GM21528 (cell line): ENCODE measurements around the gene ELOB.
A peak's percentile ranks its signal among the peaks of the same experiment; 100 is the strongest.

Source experiments
- ATAC-seq: cut with Tn5 transposase; IDR thresholded peaks from one replicate; pipeline ENCODE4 v1.9.1; 2021; ENCODE audit warnings: mild to moderate bottlenecking, moderate library complexity; ENCODE audit not compliant: unreplicated experiment, low FRiP score

The ELOB gene

DNA sequence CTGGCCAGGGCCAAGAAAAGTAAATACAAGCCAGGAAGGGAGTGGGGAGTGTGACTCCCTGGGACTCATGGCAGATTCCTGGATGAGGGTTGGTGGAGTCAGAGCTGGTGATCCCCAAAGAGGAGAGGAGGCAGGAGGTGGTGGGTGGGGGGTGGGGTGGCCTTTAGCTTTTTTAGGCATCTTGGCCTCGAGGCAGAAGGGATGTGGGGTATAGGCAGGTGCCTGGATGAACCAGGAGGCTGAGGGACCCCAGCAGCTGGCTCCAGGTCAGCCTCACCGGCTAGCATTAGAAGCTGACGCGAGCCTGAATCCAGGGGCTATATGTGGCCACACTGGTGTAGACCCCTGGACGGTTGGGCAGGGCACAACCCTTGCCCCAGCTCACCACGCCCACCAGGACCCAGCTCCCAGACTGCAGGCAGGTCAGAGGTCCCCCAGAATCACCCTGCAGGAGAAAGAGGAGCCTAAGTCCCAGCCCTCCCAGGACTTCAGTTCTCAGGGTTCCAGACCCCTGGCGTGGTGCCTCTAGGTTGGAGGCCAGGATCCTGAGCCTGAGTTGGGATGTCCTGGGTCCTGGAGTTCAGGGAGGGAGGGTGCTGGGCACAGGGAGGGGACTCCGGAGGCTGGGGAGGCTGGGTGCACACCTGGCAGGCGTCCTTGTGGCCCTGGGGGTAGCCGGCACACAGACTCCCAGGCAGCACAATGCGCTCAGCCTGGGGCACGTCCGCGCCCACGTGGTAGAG is 7.4 kb upstream of the ELOB start:
- ATAC-seq: no peak

DNA sequence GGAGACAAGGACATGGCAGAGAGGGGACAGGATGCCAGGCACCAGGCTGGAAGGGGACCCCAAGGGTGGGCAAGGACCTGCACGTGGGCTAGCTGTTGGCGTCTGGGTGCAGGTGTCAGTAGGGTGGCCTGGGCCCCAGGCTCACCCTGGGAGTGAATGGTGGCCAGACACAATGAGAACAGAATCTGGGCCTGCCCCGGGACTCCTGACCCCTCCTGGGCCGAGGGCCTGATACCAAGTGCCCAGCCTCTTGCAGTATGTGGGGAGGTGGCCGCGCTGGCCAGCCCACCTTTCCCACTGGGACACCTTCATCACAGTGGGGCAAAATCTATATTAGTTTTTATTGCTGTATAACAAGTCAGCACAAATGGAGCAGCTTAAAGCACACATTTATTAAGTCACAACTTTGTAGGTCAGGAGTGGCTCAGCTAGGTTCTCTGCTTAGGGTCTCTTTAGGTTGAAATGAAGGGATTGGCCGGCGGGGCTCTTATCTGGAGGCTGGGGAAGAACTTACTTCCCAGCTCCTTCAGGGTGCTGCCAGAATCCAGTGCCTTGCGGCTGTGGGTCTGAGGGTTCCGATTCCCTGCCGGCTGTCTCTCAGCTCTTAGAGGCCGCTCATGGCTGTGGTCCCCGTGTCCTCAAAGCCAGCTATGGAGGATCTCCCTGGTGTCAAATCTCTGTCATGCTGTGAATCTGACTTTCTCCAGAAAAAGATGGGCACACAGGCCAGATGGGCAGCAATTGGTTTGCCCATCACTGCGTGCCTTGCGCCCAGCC is 6.7 kb upstream of the ELOB start:
- ATAC-seq: no peak

DNA sequence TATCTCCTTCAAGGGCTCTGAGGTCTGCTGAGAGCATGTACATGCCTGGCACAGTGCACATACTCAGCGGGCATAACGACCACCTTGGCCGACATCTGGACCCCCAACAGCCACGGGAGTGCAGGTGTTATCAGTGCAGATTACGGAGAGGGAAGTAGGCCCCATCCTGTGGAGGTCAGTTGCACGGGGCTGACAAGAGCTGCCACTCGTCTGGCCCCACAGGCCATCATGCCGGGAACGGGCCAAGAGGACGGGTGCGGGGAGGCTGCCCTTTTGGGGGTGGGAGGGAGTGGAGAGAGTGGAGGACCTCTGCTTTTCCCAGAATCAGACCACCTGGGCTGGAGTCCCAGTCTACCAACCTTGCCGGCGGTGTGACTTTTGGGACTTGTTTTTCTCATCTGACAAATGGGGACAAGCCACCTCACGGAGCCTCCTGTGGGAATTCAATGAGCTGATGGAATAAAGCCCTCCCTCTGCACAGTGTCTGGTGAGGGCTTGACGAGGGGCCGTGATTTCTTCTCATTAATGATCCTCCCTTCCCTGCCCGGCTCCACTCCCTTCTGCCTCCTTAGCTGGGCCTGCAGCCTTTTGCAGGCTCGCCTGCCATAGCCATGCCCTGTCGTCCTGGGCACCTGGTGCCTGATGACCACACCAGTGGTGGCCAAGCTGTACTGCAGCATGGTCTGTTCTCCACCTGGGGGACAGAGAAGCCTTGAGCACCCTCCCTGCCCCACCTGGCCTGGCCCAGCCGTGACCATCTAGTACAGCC is 5.7 kb upstream of the ELOB start:
- ATAC-seq: no peak

DNA sequence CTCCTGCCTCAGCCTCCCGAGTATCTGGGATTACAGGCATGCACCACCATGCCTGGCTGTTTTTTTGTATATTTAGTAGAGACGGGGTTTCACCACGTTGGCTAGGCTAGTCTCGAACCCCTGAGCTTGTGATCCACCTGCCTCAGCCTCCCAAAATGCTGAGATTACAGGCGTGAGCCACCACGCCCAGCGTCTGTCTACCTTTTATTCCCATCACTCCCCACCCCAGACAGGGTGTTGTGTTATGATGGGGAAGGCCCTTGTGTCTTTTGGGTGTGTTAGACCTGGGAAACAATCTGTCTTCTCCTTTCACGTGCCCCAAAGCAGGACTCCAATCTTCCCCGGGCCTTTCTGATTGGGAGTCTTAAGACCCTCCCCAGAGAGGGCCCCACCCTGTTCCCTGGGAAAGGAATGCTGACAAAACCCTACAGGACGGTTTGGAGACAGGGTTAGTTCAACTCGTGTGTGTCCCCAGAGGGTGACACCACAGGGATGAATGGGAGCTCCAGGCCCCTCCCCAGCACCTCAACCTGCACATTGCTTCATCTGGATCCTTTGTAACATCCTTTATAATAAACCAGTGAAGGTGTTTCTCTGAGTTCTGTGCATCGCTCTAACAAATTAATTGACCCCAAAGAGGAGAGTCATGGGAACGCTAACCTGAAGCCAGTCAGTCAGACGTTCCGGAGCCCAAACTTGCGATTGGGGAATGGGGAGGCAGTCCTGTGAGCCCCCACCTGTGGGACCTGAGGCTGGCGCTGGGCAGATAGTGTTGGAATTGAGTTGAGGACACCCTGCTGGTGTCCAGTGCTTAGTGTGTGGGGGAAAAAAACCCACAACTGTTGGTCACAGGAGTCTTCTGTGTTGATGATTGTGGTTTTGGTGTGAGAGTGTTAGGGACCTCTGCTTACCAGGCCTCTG is 3.2 kb upstream of the ELOB start:
- ATAC-seq: no peak

DNA sequence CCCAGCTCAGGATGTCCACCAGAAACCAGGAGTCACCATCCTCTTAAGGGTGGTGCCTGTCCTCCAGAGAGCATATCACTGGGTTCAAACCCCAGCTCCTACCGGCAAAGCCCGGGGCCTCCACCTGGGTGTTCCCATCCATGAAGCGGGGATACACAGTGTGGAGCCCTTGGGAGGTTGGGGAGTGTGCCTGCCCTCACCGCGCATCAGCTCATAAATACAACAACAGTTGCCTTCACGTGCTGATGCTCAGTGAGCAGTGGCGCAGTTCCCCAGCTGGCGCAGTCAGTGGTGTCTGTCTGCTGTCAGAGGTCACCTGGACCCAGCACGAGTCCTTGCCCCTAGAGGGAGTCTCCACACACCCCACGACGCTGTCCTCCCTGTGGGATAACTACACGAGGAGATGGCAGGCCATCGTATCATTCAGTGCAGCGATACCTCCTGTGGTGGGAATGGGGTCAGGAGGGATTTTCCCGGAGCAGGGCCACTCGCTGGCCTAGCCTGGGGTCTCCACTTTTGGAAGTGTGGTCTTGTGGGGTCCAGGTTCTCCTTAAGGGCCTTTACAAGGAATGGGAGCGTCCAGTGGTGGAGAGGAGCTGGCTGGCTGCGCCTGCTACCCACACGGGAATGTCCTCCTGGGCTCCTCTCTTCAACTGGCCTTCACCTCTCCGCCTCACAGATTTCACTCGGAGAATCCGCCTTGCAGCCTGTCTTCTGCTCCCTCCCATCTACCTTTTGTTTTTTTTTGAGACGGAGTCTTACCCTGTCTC is 2.3 kb upstream of the ELOB start:
- ATAC-seq: no peak

DNA sequence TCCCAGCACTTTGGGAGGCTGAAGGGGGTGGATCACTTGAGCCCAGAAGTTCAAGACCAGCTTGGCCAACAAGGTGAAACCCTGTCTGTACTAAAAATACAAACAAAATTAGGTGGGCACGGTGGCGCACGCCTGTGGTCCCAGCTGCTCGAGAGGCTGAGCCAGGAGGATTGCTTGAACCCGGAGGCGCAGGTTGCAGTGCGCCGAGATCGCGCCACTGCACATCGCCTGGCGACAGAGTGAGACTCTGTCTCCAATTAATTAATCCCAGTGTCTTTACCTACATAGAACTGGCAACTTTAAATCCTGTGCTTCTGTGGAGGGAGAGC is 1.5 kb upstream of the ELOB start:
- no peak for ATAC-seq

DNA sequence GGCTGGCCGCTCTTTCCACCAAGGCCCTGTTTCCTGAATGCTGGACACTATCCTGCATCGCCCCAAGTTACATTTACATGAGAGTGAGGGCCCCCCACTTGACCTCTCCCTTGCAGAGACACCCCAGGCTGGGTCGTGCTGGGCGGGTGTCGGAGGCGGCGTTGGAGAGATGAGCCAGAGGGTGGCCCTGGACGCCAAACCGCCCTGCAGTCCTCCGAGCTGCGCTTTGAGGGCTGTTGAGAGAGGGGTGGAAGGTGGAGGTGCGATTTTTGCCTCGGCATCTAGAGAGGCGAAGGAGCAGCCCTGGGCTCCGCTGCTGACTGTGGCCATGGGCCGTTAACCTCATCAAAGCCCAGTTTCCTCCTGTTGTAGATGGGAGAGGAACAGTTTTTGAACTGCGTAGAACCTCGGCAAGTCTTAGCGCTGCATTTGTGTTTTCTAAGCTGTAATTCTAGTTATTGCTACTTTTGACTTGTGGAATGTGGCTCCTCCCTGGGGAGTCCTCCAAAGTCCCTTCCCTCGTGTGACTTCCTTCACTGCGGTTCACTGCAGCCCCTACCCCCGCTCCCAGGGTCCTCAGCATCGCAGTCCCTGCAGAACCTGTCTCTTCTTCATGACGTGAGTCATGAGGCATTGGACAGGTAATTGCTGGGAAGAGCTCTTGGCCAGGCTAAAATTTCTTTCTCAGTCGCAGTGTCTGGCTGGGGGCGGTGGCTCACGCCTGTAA is 986 bp upstream of the ELOB start:
- ATAC-seq: peak; percentile 7

DNA sequence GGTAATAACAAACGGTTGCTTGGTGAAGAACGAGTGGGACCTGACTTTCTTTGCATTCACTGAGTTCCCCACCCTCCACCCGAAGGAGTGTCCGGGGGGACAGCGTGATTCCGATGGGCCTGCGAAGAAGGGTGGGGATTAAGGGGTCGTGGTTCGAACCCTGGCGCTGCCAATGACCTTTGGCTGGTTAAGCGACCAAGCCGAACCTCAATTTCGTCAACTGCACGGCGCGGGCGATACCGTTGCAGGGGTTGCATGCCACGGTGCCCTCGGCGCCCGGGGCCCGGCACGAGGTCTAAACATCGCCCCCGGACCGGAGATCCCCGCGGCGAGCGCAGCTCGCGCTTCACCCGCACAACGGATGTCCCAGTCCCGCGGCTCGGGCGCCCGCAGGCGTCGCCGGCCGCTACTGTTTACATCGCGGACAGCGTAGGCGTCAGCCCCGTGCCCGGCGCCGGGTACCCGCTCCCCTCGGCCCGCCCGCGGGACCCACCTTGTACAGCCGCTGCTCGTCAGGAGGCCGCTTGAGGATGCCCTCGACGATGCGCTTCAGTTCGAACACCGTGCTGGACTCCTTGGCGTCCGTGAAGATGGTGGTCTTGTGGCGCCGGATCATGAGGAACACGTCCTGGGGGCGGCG is 460 bp downstream of the ELOB start:
- peak; percentile 22 for ATAC-seq

DNA sequence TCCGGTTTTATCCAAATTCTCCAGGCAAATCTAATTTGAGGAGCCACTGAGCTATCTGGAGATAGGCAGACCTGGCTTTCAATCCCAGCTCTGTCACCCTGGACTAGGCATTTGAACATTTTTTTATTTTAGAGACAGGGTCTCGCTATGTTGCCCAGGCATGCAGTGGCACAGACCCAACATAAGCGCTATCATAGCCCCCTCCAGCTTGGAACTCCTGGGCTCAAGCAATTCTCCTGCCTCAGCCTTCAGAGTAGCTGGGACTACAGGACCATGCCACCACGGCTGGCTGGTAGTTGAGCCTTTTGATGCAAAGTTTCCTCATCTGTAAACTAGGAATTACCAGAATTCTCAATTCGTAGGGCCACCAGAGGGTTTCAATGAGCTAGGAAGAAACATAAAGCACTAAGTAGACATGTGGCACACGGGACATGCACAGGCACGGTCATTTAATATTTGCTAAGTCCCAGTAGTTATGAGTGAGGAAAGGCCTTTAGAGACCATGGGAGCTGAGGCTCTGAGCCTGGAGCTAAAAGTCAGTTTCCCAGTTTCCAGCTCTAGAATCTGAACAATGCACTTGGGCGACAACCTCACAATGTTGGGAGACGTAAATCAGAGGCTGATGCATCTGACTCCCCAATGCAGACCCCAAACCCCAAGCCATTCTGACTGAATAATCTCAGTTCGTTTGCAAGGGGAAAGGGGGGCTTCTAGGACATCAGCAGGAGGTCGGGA is 1.1 kb downstream of the ELOB start:
- ATAC-seq: no peak

DNA sequence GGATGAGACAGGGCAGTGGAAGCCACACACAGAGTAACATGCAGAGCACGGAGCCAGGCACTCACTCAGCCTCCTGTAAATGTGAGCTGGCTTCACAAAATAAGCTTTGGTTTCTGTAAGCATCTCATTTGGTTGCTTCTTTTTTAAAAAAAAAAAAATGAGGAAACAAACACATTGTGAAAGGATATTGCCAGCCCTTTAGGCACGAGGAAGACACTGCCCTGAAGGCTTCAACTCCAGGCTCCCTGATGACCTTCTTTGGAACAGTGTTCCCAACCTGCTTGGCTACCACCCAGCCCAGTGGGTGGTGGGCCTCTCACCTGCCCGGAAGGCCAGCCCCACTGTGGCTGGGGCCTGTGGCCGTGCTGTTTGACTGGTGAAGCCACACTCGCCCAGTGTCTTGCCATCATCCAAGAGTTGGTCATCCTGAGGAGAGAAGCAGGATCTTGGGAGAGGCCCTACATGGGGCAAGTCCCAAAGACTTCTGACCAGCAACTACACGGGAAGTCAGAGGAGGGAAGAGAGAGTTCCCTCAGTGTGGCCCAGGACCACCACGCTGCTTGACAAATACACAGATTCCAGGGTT is 1.9 kb downstream of the ELOB start:
- no peak for ATAC-seq

DNA sequence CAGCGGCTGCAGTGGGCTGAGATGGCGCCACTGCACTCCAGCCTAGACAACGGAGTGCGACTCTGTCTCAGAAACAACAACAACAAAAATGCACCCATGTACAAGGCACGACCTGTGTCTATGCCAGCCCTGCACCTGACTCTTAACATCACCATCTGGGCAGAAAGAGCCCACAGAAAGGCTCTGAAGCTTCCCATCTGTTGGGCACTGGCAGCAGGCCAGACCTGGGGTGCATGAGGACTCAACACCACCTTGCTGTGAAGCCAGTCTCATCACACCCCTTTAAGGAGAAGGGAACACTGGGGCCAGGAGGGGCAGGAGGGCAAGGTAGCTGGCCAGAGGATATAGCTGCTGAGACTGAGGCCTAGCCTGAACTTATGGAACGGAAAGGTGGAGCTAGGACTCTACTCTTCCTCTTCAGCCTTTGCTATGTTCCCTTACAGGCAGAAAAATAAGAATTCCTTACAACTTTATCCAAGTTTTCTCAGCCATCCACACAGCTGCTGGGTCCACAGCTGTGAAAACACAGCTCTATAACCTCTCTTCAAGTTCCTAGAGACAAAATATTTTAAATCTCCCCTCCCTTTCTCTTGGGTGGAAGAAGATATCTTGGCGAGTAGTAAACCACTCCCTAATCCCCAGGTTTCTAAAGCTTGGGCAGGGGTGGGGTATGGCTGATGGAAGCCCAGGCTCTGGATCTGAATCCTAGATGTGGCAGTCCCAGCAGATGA is 2.8 kb downstream of the ELOB start:
- no peak for ATAC-seq

DNA sequence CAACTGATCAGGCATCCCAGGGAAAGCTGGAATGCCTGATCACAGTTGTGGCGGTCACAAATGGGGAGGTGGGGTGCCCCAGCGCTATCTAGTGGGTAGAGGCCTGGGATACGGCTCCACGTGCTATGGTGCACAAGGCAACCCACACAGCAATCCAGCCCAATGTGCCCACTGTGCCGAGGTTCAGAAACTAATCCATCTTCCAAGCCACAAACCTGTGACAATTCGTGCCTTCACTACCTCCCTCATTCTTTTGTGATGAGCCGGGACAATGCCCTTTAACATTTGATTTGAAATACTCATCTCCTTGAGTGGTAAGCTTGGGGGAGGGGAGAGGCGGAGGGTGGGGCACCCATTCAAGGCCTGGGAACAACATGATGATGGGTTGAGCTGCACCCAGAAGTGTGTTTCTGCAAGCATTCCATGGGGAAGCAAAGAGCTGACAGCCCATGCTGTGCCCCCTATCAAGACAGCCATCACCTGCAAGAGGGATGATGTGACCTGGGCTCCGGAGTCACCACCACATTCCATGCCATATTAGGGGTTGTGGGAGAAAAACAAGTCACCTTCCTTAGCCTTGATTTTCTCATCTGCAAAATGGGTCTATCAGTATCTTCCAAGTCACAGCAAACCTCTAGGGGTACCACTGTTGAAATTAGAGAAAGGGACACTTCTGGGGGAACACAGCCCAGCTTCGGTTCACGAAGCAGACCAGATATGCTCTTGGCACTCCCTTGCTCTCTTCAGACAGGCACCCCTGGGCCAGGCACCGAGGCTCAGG is 3.7 kb downstream of the ELOB start:
- ATAC-seq: no peak

DNA sequence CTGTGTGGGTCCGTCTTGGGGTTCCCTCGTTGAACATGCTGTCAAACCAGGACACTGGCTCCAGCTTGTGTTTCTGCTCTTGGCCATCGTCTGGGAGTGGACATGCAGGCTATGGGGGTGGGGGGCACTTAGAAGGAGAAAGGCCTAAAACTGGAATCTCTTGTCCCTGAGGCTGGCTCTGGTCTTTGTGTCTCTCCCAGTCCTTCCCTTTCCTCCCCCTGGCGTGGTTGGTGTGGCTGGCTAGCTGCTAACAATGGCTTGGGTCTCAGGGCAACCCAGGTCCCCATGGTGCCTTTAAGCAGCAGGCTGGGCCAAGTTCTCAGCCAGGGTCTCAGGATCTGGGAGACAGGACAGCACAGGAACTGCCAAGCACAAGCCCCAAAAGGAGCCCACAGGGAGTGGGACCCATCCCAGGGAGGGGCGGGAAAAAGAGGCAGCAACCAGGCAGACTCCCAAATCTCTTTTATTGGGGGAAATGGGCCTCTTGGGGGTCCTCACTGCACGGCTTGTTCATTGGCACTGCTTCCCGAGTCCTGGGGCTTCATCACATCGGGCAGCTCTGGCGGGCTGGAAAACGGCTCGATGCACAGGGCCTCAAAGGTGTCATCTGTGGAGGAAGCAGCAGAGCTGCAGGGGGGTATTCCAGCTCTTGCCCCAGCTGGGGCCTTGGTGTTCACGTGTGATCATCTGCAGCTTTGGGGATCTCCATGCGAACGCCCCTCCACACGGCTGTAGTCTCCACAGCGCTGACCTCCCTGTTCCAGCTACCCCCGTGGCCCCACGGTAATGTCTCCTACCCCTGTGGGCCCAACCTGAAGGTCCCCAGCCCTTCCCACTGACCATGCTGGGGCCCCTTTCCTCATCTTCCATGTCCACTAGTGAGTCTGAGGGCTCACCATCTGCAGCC is 5.3 kb downstream of the ELOB start:
- ATAC-seq: no peak

DNA sequence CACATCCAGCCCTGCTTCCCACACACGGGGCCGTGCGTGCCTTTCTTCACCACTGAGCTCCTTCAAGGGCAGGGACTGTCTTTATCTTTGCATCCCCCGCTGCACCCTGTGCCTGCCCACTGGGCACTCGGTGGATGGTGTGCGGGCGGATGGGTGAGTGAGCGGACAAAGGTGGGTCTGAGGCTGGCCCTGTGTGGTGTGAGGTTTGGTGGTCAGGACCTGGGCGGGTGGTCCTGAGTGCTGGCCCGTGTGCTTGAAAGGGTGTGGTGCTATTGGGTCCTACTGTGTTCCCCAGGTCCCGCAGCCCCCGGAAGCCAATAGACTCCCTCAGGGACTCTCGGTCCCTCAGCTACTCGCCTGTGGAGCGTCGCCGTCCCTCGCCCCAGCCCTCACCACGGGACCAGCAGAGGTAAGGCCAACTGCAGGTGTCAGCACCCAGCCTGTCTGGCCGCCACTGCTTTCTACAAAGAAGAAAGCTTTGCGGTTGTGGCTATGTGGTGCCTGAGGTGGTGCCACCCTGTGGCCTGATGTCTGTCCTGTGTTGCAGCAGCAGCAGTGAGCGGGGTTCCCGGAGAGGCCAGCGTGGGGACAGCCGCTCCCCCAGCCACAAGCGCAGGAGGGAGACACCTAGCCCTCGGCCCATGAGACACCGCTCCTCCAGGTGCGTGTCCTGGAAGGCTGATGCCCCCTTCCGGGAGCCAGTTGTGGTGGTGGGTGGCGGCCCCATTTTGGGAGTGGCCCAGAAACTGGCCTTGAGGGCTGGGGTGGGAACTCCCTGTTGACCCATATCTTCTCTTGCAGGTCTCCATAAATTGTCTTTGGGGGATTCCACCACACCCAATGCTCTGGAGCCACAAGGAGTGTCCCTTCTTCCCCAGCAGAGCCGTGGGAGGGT is 6.8 kb downstream of the ELOB start:
- ATAC-seq: no peak
